ENCODE results near the gene LSP1. TPM values are rescaled to one million over a fixed set of nuclear protein-coding genes. Genes with fewer than 3 reads are reported as not detected.

Gene LSP1
- total RNA-seq, 2 donors from 2014 or later = 6.7 to 11.6 TPM

GRCh38 chr11:1854132-1854948, 1.5 kb downstream of the LSP1 start:
- H3K4me1 ChIP-seq (replicated peaks) = no peaks in the 10 kb centered on the region
- no peak overlapping the region for H3K4me3 ChIP-seq
- WGBS = 91% methylated on average over 22 of the region's 27 CpGs
- DNase-seq (ENCODE audit: low spot score) = no peak
- no peaks in the 10 kb centered on the region for H3K27me3 ChIP-seq (replicated peaks; ENCODE audit: insufficient read depth)
- no peaks in the 10 kb centered on the region for H3K9me3 ChIP-seq
- H3K27ac ChIP-seq = no peak overlapping the region
- intact Hi-C loops (cut with DNase I) = no loop called here
- H3K36me3 ChIP-seq = no peaks in the 10 kb centered on the region
- TF ChIP-seq CTCF (IDR thresholded peaks at IDR 0.05) (no peak), POLR2A (IDR thresholded peaks at IDR 0.05) (no peak), POLR2AphosphoS5 (IDR thresholded peaks at IDR 0.05) (no peak)

- Histone ChIP-seq H3K27me3 (replicated peaks; ENCODE audit: insufficient read depth) (no peaks in the 10 kb centered on the region), H3K4me3 (no peak overlapping the region), H3K4me1 (replicated peaks) (no peaks in the 10 kb centered on the region), H3K27ac (no peak overlapping the region), H3K9me3 (no peaks in the 10 kb centered on the region), H3K36me3 (no peaks in the 10 kb centered on the region)
- TF ChIP-seq CTCF (IDR thresholded peaks at IDR 0.05) = no peak
- TF ChIP-seq POLR2A (IDR thresholded peaks at IDR 0.05) = no peak
- no peak for TF ChIP-seq POLR2AphosphoS5 (IDR thresholded peaks at IDR 0.05)
- DNase-seq (ENCODE audit: low spot score) = no peak
- WGBS = 85% methylated on average over 22 of the region's 26 CpGs
- intact Hi-C loops (cut with DNase I) = no loop called here
Measured at GRCh38 chr11:1854949-1855885, 2.3 kb downstream of the LSP1 start.

- 94% methylated on average over 10 of the region's 11 CpGs for WGBS
- Histone ChIP-seq H3K9me3 (no peaks in the 10 kb centered on the region), H3K27me3 (replicated peaks; ENCODE audit: insufficient read depth) (no peaks in the 10 kb centered on the region), H3K4me3 (no peak overlapping the region), H3K27ac (no peak overlapping the region), H3K4me1 (replicated peaks) (no peaks in the 10 kb centered on the region), H3K36me3 (no peaks in the 10 kb centered on the region)
- DNase-seq (ENCODE audit: low spot score) = no peak
- TF ChIP-seq POLR2A (IDR thresholded peaks at IDR 0.05) (no peak), CTCF (IDR thresholded peaks at IDR 0.05) (no peak), POLR2AphosphoS5 (IDR thresholded peaks at IDR 0.05) (no peak)
- intact Hi-C loops (cut with DNase I) = no loop called here
Measured at GRCh38 chr11:1855886-1856265, 3.0 kb downstream of the LSP1 start.

GRCh38 chr11:1856306-1857005, 3.6 kb downstream of the LSP1 start:
- intact Hi-C loops (cut with DNase I) = no loop called here
- no peaks in the 10 kb centered on the region for H3K36me3 ChIP-seq
- 93% methylated on average over 13 of the region's 13 CpGs for WGBS
- TF ChIP-seq CTCF (IDR thresholded peaks at IDR 0.05) = no peak
- TF ChIP-seq POLR2A (IDR thresholded peaks at IDR 0.05) = no peak
- TF ChIP-seq POLR2AphosphoS5 (IDR thresholded peaks at IDR 0.05) = no peak
- H3K4me3 ChIP-seq = no peak overlapping the region
- no peaks in the 10 kb centered on the region for H3K4me1 ChIP-seq (replicated peaks)
- no peaks in the 10 kb centered on the region for H3K27me3 ChIP-seq (replicated peaks; ENCODE audit: insufficient read depth)
- no peak overlapping the region for H3K27ac ChIP-seq
- DNase-seq (ENCODE audit: low spot score) = no peak
- no peaks in the 10 kb centered on the region for H3K9me3 ChIP-seq
